Duodenal mucosa (tissue), 2 donors: Measurements from ENCODE around the gene SPRYD4.
"Not testable (repeated sequence)": the region's sequence is repeated elsewhere in the genome, so short reads cannot be mapped to it uniquely, and the experiment has no call there.

Experiments
- H3K27ac ChIP-seq: one replicate; pipeline ENCODE4 v1.7.0; 2013; ENCODE audit warnings: low read depth, low read length
- H3K27me3 ChIP-seq, 2 donors: one replicate each; pipeline ENCODE4 v1.7.0; 2013; ENCODE audit warnings: low read length in 2 of 2, control low read depth in 1 of 2; ENCODE audit not compliant: insufficient read depth in 2 of 2, control insufficient read depth in 1 of 2
- H3K36me3 ChIP-seq, 2 donors: one replicate each; pipeline ENCODE4 v1.7.0; 2013; ENCODE audit warnings: low read length in 2 of 2, control low read depth in 1 of 2; ENCODE audit not compliant: insufficient read depth in 2 of 2, control insufficient read depth in 1 of 2
- H3K4me1 ChIP-seq, 2 donors: one replicate each; pipeline ENCODE4 v1.7.0; 2013; ENCODE audit warnings: low read length in 2 of 2, control low read depth in 1 of 2; ENCODE audit not compliant: insufficient read depth in 2 of 2, control insufficient read depth in 1 of 2
- H3K4me3 ChIP-seq, 2 donors: one replicate each; pipeline ENCODE4 v1.7.0; 2013; ENCODE audit warnings: low read length in 2 of 2, low read depth in 1 of 2
- H3K9ac ChIP-seq, 2 donors: one replicate each; pipeline ENCODE4 v1.7.0; 2013; ENCODE audit warnings: low read length in 2 of 2, low read depth in 1 of 2
- H3K9me3 ChIP-seq, 2 donors: one replicate each; pipeline ENCODE4 v1.7.0; 2013; ENCODE audit warnings: low read length in 2 of 2, control low read depth in 1 of 2; ENCODE audit not compliant: control insufficient read depth in 1 of 2

Gene SPRYD4

GRCh38 chr12:56490360-56490759, 22.0 kb downstream of the SPRYD4 start:
- no peak overlapping the region for H3K27ac ChIP-seq
- no peak overlapping the region for H3K4me3 ChIP-seq
- H3K9me3 ChIP-seq, result no peaks in the 10 kb centered on the region
- no peak overlapping the region for H3K9ac ChIP-seq
- peaks cover 12 to 13% of the 10 kb centered on the region in 2 donors for H3K4me1 ChIP-seq
- no peaks in the 10 kb centered on the region for H3K36me3 ChIP-seq
- peaks cover 0 to 4% of the 10 kb centered on the region in 2 donors for H3K27me3 ChIP-seq

DNA sequence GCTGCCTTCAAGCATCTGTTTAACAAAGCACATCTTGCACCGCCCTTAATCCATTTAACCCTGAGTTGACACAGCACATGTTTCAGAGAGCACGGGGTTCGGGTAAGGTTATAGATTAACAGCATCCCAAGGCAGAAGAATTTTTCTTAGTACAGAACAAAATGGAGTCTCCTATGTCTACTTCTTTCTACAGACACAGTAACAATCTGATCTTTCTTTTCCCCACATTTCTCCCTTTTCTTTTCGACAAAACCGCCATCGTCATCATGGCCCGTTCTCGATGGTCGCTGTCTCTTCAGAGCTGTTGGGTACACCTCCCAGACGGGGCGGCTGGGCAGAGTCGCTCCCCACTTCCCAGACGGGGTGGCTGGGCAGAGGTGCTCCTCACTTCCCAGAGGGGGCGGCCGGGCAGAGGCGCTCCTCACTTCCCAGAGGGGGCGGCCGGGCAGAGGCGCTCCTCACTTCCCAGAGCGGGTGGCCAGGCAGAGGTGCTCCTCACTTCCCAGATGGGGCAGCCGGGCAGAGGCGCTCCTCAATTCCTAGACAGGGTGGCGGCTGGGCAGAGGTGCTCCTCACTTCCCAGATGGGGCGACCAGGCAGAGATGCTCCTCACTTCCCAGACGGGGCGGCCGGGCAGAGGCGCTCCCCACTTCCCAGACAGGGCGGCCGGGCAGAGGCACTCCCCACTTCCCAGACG, 25.2 kb downstream of the SPRYD4 start:
- not testable (repeated sequence) for H3K4me1 ChIP-seq, H3K27me3 ChIP-seq, H3K27ac ChIP-seq, H3K9ac ChIP-seq, H3K36me3 ChIP-seq, H3K9me3 ChIP-seq, H3K4me3 ChIP-seq

GRCh38 chr12:56494106-56494415, 25.7 kb downstream of the SPRYD4 start:
- not testable (repeated sequence) for H3K4me1 ChIP-seq, H3K36me3 ChIP-seq, H3K9ac ChIP-seq, H3K9me3 ChIP-seq, H3K27me3 ChIP-seq, H3K27ac ChIP-seq, H3K4me3 ChIP-seq

DNA sequence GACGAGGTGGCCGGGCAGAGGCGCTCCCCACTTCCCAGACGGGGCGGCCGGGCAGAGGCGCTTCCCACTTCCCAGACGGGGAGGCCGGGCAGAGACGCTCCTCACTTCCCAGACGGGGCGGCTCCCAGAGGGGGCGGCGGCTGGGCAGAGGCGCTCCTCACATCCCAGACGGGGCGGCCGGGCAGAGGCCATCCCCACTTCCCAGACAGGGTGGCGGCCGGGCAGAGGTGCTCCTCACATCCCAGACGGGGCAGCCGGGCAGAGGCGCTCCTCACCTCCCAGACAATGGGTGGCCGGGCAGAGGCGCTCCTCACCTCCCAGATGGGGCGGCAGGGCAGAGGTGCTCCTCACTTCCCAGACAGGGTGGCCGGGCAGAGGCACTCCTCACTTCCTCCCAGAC, 26.1 kb downstream of the SPRYD4 start:
- H3K36me3 ChIP-seq, H3K4me1 ChIP-seq, H3K27ac ChIP-seq: not testable (repeated sequence)

GRCh38 chr12:56496704-56497103, 28.3 kb downstream of the SPRYD4 start:
- not testable (repeated sequence) for H3K4me3 ChIP-seq, H3K9ac ChIP-seq, H3K36me3 ChIP-seq, H3K9me3 ChIP-seq, H3K27ac ChIP-seq, H3K4me1 ChIP-seq, H3K27me3 ChIP-seq

More for the DNA sequence above, 26.1 kb downstream of the SPRYD4 start:
- H3K27me3 ChIP-seq, H3K9me3 ChIP-seq, H3K4me3 ChIP-seq, H3K9ac ChIP-seq: not testable (repeated sequence)

DNA sequence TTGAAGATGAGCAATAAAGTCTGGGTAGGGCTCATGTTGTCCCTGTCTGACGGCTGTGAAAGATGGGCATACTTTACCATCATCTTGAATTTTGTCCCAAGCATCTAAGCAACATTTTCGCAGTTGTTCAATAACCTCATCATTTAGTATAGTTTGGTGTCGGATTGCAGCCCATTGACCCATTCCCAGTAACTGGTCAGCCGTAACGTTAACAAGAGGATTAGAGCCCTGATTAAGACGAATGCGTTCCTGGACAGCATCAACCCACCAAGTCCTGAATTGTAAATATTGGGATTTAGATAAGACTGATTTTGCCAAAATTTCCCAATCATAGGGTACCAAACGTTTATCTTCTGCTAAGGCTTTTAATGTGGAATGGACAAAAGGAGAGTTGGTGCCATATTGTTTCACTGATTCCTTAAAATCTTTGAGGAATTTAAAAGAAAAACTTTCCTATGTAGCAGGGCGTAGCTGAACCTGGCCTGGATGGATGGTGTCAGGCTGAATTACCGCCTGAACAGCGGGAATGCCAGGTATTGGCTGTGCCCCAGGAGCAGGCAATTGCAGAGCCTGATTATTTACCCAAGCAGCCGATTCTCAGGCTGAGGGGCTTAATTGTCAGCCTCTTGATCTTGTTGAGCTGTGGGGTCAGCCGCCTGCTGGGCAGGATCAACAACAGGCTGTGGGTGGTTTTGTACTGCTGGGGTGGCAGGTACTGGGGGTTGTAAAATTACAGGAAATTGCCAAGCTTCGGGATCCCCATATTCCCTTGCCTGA, 29.9 kb downstream of the SPRYD4 start:
- not testable (repeated sequence) for H3K27me3 ChIP-seq, H3K9me3 ChIP-seq, H3K27ac ChIP-seq, H3K9ac ChIP-seq, H3K36me3 ChIP-seq, H3K4me3 ChIP-seq, H3K4me1 ChIP-seq

DNA sequence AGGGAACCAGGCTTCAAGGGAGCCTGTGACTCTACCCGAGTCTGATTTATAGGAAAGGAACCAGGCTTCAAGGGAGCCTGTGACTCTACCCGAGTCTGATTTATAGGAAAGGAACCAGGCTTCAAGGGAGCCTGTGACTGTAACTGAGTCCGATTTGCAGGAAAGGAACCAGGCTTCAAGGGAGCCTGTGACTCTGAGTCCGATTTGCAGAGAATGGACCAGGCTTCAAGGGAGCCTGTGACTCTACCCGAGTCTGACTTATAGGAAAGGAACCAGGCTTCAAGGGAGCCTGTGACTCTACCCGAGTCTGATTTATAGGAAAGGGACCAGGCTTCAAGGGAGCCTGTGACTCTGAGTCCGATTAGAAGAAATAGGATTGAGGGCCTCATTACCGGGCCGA, 31.1 kb downstream of the SPRYD4 start:
- not testable (repeated sequence) for H3K9me3 ChIP-seq, H3K27ac ChIP-seq, H3K4me1 ChIP-seq, H3K36me3 ChIP-seq, H3K9ac ChIP-seq, H3K27me3 ChIP-seq, H3K4me3 ChIP-seq

- not testable (repeated sequence) for H3K4me3 ChIP-seq, H3K9me3 ChIP-seq, H3K4me1 ChIP-seq, H3K9ac ChIP-seq, H3K36me3 ChIP-seq, H3K27ac ChIP-seq, H3K27me3 ChIP-seq
Measured at GRCh38 chr12:56499879-56500278, 31.5 kb downstream of the SPRYD4 start.

DNA sequence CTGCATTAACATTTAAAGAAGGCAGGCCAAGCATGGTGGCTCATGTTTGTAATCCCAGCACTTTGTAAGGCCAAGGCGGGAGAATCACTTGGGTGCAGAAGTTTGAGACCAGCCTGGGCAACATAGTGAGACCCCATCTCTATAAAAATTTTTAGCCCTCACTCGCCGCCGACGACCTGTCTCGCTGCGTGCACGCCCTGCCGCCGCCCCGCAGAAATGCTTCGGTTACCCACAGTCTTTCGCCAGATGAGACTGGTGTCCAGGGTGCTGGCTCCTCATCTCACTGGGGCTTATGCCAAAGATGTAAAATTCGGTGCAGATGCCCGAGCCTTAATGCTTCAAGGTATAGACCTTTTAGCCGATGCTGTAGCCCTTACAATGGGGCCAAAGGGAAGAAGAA, 42.4 kb downstream of the SPRYD4 start:
- Histone ChIP-seq H3K4me1 (no peaks in the 10 kb centered on the region), H3K36me3 (no peaks in the 10 kb centered on the region), H3K27me3 (no peaks in the 10 kb centered on the region), H3K27ac (no peak overlapping the region), H3K9ac (no peak overlapping the region), H3K4me3 (no peak overlapping the region), H3K9me3 (no peaks in the 10 kb centered on the region)

DNA sequence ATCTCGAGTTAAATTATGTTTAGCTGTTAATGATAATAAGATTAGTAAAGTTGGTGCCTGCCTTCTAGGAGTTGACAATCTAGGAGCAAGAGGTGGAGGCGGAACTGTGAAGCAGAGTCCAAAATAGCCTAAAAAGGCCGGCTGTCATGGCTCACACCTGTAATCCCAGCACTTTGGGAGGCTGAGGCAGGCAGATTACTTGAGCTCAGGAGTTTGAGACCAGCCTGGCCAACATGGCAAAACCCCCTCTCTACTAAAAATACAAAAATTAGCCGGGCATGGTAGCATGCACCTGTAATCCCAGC, 45.6 kb downstream of the SPRYD4 start:
- H3K9me3 ChIP-seq, H3K36me3 ChIP-seq, H3K9ac ChIP-seq, H3K4me1 ChIP-seq, H3K27ac ChIP-seq, H3K4me3 ChIP-seq, H3K27me3 ChIP-seq: not testable (repeated sequence)

GRCh38 chr12:56517854-56518253, 49.5 kb downstream of the SPRYD4 start:
- no peaks in the 10 kb centered on the region for H3K9me3 ChIP-seq
- H3K4me1 ChIP-seq, result peaks cover 0 to 8% of the 10 kb centered on the region in 2 donors
- no peaks in the 10 kb centered on the region for H3K36me3 ChIP-seq
- H3K9ac ChIP-seq, result no peak overlapping the region
- H3K4me3 ChIP-seq, result no peak overlapping the region
- no peak overlapping the region for H3K27ac ChIP-seq
- no peaks in the 10 kb centered on the region for H3K27me3 ChIP-seq
